ENCODE data around the gene NMNAT2. TPM values are rescaled to one million over a fixed set of nuclear protein-coding genes. Genes with fewer than 3 reads are reported as not detected.

Gene NMNAT2
- total and polyA plus RNA-seq, 4 experiments from 2014 or later: not detected

DNA sequence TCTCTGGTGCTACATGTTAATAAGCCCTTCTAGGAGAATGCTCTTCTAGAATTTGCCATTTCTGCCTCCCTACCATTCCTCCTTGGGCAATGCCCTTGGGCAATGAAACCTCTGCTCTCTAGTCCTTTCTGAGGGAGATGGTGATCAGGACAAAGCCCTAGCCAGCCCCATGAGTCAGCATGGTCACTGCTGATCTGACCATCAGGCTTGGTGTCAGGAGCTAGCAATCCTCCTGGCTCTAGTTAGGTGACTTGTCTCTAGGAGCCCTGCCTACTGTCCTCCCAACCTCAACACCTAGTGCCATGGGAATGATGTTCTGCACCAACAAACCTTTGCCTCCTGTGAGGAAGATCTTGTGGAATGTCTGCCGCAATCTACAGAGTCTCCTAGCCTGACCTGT, 89.8 kb downstream of the NMNAT2 start:
- Mint-ChIP-seq H3K9me3 (no peaks in the 10 kb centered on the region), H3K36me3 (no peaks in the 10 kb centered on the region), H3K4me3 (no peak overlapping the region), H3K27ac (no peak overlapping the region), H3K4me1 (no peaks in the 10 kb centered on the region), H3K27me3 (peaks cover 13 to 22% of the 10 kb centered on the region in 2 donors)
- POLR2A ChIA-PET (ENCODE audit: partially characterized antibody): no interaction called here
- no peaks in the 10 kb centered on the region for H3K4me1 ChIP-seq (ENCODE audit: insufficient read depth, low read length)
- DNase-seq: no peak
- CTCF ChIA-PET (ENCODE audit: partially characterized antibody): no interaction called here
- H3K27ac ChIP-seq (ENCODE audit: low read depth, low read length): no peak overlapping the region
- intact Hi-C loops (cut with micrococcal nuclease): no loop called here
- H3K36me3 ChIP-seq (ENCODE audit: insufficient read depth, low read length): no peaks in the 10 kb centered on the region
- H3K4me3 ChIP-seq (ENCODE audit: low read length in 2 of 2): no peak overlapping the region
- H3K27me3 ChIP-seq (ENCODE audit: insufficient read depth, low read length): no peaks in the 10 kb centered on the region
- no peaks in the 10 kb centered on the region for H3K9me3 ChIP-seq (ENCODE audit: control insufficient read depth in 1 of 2, low read length in 2 of 2)

DNA sequence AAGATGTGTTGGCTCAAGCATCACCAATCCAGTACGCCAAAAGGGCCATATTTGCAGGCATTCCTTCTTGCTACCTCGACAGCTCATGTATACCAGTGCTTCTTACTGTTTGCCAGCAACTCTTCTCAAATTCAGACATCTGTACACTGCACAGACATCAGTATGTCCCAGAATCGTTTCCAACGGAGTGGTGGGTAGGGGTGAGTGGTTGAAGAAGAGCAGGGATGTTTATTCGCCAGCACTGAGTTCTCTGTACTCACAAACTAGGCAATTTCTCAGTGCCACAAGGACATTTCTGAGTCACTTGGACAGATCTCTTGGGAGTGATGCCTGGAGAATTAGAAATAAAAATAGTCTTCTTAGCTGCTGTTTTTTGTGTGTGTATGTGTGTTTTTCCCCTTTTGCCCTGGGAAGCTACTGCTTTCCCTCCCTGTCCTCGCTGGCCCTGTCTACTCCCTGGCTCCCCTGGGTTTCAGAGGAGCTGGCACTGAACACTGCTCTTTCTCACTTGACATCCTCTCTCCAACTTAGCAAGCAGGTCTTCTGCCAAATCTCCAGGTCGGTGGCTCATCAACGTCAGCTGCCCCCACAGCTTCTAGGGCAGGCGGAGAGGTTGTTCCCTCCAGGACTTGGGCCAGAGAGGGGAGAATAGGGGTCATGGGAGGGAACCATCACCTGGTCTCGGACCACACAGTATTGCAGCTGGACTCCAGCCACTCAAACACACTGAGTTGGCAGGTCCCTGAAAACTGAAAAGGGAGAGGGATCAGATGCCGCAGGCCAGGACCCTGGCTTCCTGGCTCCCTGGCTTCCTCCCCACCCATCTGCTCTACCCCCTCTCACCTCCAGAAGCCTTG, 90.5 kb downstream of the NMNAT2 start:
- peaks cover 13 to 23% of the 10 kb centered on the region in 2 donors for H3K27me3 Mint-ChIP-seq
- H3K27ac Mint-ChIP-seq: no peak overlapping the region

GRCh38 chr1:183323849-183324683, 94.1 kb downstream of the NMNAT2 start:
- intact Hi-C loops (cut with micrococcal nuclease): no loop called here
- no peak overlapping the region for H3K4me3 Mint-ChIP-seq
- Histone ChIP-seq H3K27ac (ENCODE audit: low read depth, low read length) (no peak overlapping the region), H3K9me3 (ENCODE audit: control insufficient read depth in 1 of 2, low read length in 2 of 2) (no peaks in the 10 kb centered on the region), H3K4me1 (ENCODE audit: insufficient read depth, low read length) (no peaks in the 10 kb centered on the region), H3K4me3 (ENCODE audit: low read length in 2 of 2) (no peak overlapping the region), H3K27me3 (ENCODE audit: insufficient read depth, low read length) (no peaks in the 10 kb centered on the region), H3K36me3 (ENCODE audit: insufficient read depth, low read length) (no peaks in the 10 kb centered on the region)
- peaks cover 16 to 21% of the 10 kb centered on the region in 2 donors for H3K27me3 Mint-ChIP-seq
- DNase-seq: no peak
- ChIA-PET CTCF (ENCODE audit: partially characterized antibody) (no interaction called here), POLR2A (ENCODE audit: partially characterized antibody) (no interaction called here)
- H3K36me3 Mint-ChIP-seq: no peaks in the 10 kb centered on the region
- no peaks in the 10 kb centered on the region for H3K4me1 Mint-ChIP-seq
- no peak overlapping the region for H3K27ac Mint-ChIP-seq
- H3K9me3 Mint-ChIP-seq: no peaks in the 10 kb centered on the region

More for the DNA sequence above, 90.5 kb downstream of the NMNAT2 start:
- Mint-ChIP-seq H3K4me3 (no peak overlapping the region), H3K4me1 (no peaks in the 10 kb centered on the region), H3K36me3 (no peaks in the 10 kb centered on the region), H3K9me3 (no peaks in the 10 kb centered on the region)
- ChIA-PET POLR2A (ENCODE audit: partially characterized antibody) (no interaction called here), CTCF (ENCODE audit: partially characterized antibody) (no interaction called here)
- H3K9me3 ChIP-seq (ENCODE audit: control insufficient read depth in 1 of 2, low read length in 2 of 2): no peaks in the 10 kb centered on the region
- H3K4me3 ChIP-seq (ENCODE audit: low read length in 2 of 2): no peak overlapping the region
- no peaks in the 10 kb centered on the region for H3K27me3 ChIP-seq (ENCODE audit: insufficient read depth, low read length)
- H3K36me3 ChIP-seq (ENCODE audit: insufficient read depth, low read length): no peaks in the 10 kb centered on the region
- no peaks in the 10 kb centered on the region for H3K4me1 ChIP-seq (ENCODE audit: insufficient read depth, low read length)
- no peak overlapping the region for H3K27ac ChIP-seq (ENCODE audit: low read depth, low read length)
- intact Hi-C loops (cut with micrococcal nuclease): no loop called here
- DNase-seq: no peak

DNA sequence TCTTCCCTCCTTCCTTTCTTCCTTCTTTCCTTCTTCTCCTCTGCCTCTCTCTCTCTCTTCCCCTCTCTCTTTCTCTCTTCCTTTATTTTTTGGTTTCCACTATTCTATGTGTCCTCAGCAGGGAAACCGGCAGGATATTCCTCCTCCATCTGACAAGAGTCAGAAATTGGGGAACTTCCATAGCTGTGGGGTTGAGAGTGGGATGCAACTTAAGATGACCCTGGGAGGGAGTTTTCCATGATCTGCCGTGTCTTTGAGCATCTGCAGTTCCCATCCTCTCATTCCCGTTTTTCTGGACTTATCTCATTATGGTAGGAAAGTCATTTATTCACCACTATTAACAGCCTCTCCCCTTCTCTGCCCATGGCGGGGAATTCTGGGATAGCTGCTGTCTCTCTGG, 98.6 kb downstream of the NMNAT2 start:
- Mint-ChIP-seq H3K36me3 (no peaks in the 10 kb centered on the region), H3K4me1 (no peaks in the 10 kb centered on the region), H3K9me3 (no peaks in the 10 kb centered on the region), H3K27me3 (peaks cover 9% of the 10 kb centered on the region in 2 donors), H3K27ac (no peak overlapping the region), H3K4me3 (no peak overlapping the region)
- no peak for DNase-seq
- Histone ChIP-seq H3K27me3 (ENCODE audit: insufficient read depth, low read length) (no peaks in the 10 kb centered on the region), H3K4me3 (ENCODE audit: low read length in 2 of 2) (no peak overlapping the region), H3K36me3 (ENCODE audit: insufficient read depth, low read length) (no peaks in the 10 kb centered on the region), H3K9me3 (ENCODE audit: control insufficient read depth in 1 of 2, low read length in 2 of 2) (no peaks in the 10 kb centered on the region), H3K4me1 (ENCODE audit: insufficient read depth, low read length) (no peaks in the 10 kb centered on the region), H3K27ac (ENCODE audit: low read depth, low read length) (no peak overlapping the region)
- ChIA-PET POLR2A (ENCODE audit: partially characterized antibody) (no interaction called here), CTCF (ENCODE audit: partially characterized antibody) (no interaction called here)
- intact Hi-C loops (cut with micrococcal nuclease): no loop called here

DNA sequence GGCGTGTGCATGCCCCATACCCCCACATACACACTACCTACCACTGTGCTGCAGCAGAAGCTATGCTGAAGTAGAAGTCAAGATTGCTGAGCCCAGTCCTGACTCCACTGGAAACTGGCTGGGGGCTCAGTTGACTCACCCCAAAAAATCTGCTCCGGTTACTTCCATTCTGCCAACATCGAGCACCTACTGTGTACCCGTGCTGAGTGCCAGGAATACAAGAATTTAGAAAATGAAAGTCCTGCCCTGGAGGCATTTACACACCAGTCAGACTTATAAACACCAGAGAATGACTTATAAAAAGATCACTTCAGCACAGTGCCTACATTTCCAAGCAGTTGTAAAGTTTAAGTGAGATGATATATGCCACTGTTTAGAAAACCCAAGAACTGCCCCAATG, 99.1 kb downstream of the NMNAT2 start:
- Mint-ChIP-seq H3K27ac (no peak overlapping the region), H3K27me3 (peaks cover 8 to 9% of the 10 kb centered on the region in 2 donors), H3K4me1 (no peaks in the 10 kb centered on the region), H3K9me3 (no peaks in the 10 kb centered on the region), H3K4me3 (no peak overlapping the region), H3K36me3 (no peaks in the 10 kb centered on the region)
- POLR2A ChIA-PET (ENCODE audit: partially characterized antibody): no interaction called here
- intact Hi-C loops (cut with micrococcal nuclease): no loop called here
- Histone ChIP-seq H3K9me3 (ENCODE audit: control insufficient read depth in 1 of 2, low read length in 2 of 2) (no peaks in the 10 kb centered on the region), H3K27me3 (ENCODE audit: insufficient read depth, low read length) (no peaks in the 10 kb centered on the region), H3K27ac (ENCODE audit: low read depth, low read length) (no peak overlapping the region), H3K36me3 (ENCODE audit: insufficient read depth, low read length) (no peaks in the 10 kb centered on the region), H3K4me3 (ENCODE audit: low read length in 2 of 2) (no peak overlapping the region), H3K4me1 (ENCODE audit: insufficient read depth, low read length) (no peaks in the 10 kb centered on the region)
- CTCF ChIA-PET (ENCODE audit: partially characterized antibody): no interaction called here
- no peak for DNase-seq

- ChIA-PET POLR2A (ENCODE audit: partially characterized antibody) (no interaction called here), CTCF (ENCODE audit: partially characterized antibody) (no interaction called here)
- H3K4me1 Mint-ChIP-seq: no peaks in the 10 kb centered on the region
- H3K27ac ChIP-seq (ENCODE audit: low read depth, low read length): no peak overlapping the region
- no peak overlapping the region for H3K4me3 Mint-ChIP-seq
- no peak for DNase-seq
- H3K9me3 ChIP-seq (ENCODE audit: control insufficient read depth in 1 of 2, low read length in 2 of 2): no peaks in the 10 kb centered on the region
- no peaks in the 10 kb centered on the region for H3K4me1 ChIP-seq (ENCODE audit: insufficient read depth, low read length)
- H3K36me3 ChIP-seq (ENCODE audit: insufficient read depth, low read length): no peaks in the 10 kb centered on the region
- H3K36me3 Mint-ChIP-seq: no peaks in the 10 kb centered on the region
- no peaks in the 10 kb centered on the region for H3K9me3 Mint-ChIP-seq
- H3K27ac Mint-ChIP-seq: no peak overlapping the region
- peaks cover 7 to 9% of the 10 kb centered on the region in 2 donors for H3K27me3 Mint-ChIP-seq
- intact Hi-C loops (cut with micrococcal nuclease): no loop called here
- no peak overlapping the region for H3K4me3 ChIP-seq (ENCODE audit: low read length in 2 of 2)
- H3K27me3 ChIP-seq (ENCODE audit: insufficient read depth, low read length): no peaks in the 10 kb centered on the region
Measured at GRCh38 chr1:183318433-183318832, 99.7 kb downstream of the NMNAT2 start.

DNA sequence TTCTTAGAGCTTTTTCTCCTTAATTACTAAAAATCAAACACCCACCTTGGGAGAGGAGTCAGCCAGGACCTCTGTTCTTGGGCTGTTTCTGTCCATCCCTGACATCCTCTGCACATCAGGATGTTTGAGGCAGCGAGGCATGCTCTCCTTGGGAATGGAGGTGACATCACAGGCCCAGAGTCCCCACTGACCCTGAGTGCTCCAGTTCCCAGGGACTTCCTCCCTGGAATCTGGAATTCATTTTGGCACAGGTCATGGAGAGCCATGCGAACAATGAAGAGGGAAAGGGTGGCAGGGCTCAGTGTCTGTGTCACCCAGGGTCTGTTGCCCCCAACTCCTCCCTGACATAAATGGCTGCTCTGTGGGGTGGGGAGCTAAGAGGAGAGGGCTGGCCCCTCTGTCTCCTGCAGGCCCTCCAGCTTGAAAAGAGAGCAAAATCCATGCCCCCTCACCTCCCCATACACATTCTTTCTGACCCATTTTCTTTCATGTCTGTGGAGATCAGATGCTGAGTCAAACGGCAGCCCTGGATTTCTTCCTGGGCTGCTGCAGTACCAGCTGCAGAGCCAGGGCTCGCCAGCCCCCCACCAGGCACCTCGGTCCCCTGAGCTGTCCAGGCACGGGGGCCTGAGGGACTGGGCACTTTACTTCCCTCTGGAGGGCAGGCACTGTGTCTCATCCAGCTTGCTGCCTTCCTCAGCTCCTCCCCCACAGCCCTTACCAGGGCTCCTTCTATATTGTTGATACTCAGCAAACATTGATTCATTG, 102.0 kb downstream of the NMNAT2 start:
- H3K27ac Mint-ChIP-seq: no peak overlapping the region
- no peaks in the 10 kb centered on the region for H3K9me3 ChIP-seq (ENCODE audit: control insufficient read depth in 1 of 2, low read length in 2 of 2)
- DNase-seq: no peak
- H3K4me1 ChIP-seq (ENCODE audit: insufficient read depth, low read length): no peaks in the 10 kb centered on the region
- H3K36me3 ChIP-seq (ENCODE audit: insufficient read depth, low read length): no peaks in the 10 kb centered on the region
- H3K9me3 Mint-ChIP-seq: no peaks in the 10 kb centered on the region
- no peaks in the 10 kb centered on the region for H3K27me3 ChIP-seq (ENCODE audit: insufficient read depth, low read length)
- H3K4me1 Mint-ChIP-seq: no peaks in the 10 kb centered on the region
- H3K27ac ChIP-seq (ENCODE audit: low read depth, low read length): no peak overlapping the region
- intact Hi-C loops (cut with micrococcal nuclease): no loop called here
- CTCF ChIA-PET (ENCODE audit: partially characterized antibody): no interaction called here
- no peak overlapping the region for H3K4me3 ChIP-seq (ENCODE audit: low read length in 2 of 2)
- H3K36me3 Mint-ChIP-seq: no peaks in the 10 kb centered on the region
- peaks cover 1 to 6% of the 10 kb centered on the region in 2 donors for H3K27me3 Mint-ChIP-seq
- POLR2A ChIA-PET (ENCODE audit: partially characterized antibody): no interaction called here
- H3K4me3 Mint-ChIP-seq: no peak overlapping the region

Measured in CD4-positive, alpha-beta memory T cell (primary cell).